Measurements from ENCODE around the gene COPE. TPM values are rescaled to one million over a fixed set of nuclear protein-coding genes. Genes with fewer than 3 reads are reported as not detected.

COPE gene
- total RNA-seq, 1 donor from 2014 or later: 141 TPM

GRCh38 chr19:18850471-18851375 lies 68.5 kb downstream of the COPE start:
- no peaks in the 10 kb centered on the region for H3K27me3 ChIP-seq
- no peak for TF ChIP-seq CTCF (IDR thresholded peaks at IDR 0.05)
- no peaks in the 10 kb centered on the region for H3K9me3 ChIP-seq
- H3K27ac ChIP-seq: peak overlapping the region; percentile 80
- DNase-seq (peak; percentile 58), ATAC-seq (no peak)
- peaks cover 59% of the 10 kb centered on the region for H3K36me3 ChIP-seq
- intact Hi-C loops (cut with DNase I): loop anchor here (10.0 kb wide), 2 partner anchors 256 to 396 kb away; no protein-coding TSS in a partner anchor
- no peak overlapping the region for H3K4me3 ChIP-seq
- H3K4me1 ChIP-seq: peaks cover 50% of the 10 kb centered on the region

- peaks cover 50% of the 10 kb centered on the region for H3K4me1 ChIP-seq
- DNase-seq (no peak), ATAC-seq (no peak)
- no peaks in the 10 kb centered on the region for H3K27me3 ChIP-seq
- no peak overlapping the region for H3K4me3 ChIP-seq
- H3K9me3 ChIP-seq: no peaks in the 10 kb centered on the region
- H3K36me3 ChIP-seq: peaks cover 51% of the 10 kb centered on the region
- peak overlapping the region; percentile 80 for H3K27ac ChIP-seq
- intact Hi-C loops (cut with DNase I): loop anchor here (10.0 kb wide), 2 partner anchors 255 to 395 kb away; no protein-coding TSS in a partner anchor
- TF ChIP-seq CTCF (IDR thresholded peaks at IDR 0.05): no peak
Measured at GRCh38 chr19:18849838-18850400, 69.3 kb downstream of the COPE start.

Other genes starting within 250 kb of the COPE start
- 13.8 TPM for gene CRTC1, start 235.7 kb downstream of the COPE start, total RNA-seq
- gene COMP, start 128.1 kb downstream of the COPE start, total RNA-seq: 9.7 TPM
- gene UPF1, start 87.4 kb downstream of the COPE start, total RNA-seq: 80.8 TPM
- not detected for gene CERS1, start 23.2 kb downstream of the COPE start, total RNA-seq
- gene DDX49, start 328 bp upstream of the COPE start, total RNA-seq: 45.9 TPM
- 29.3 TPM for gene HOMER3, start 21.8 kb upstream of the COPE start, total RNA-seq
- 75.6 TPM for gene SUGP2, start 114.1 kb upstream of the COPE start, total RNA-seq
- gene ARMC6, start 114.2 kb upstream of the COPE start, total RNA-seq: 21.7 TPM
- 12.7 TPM for gene SLC25A42, start 144.6 kb upstream of the COPE start, total RNA-seq
- 31.0 TPM for gene TMEM161A, start 219.1 kb upstream of the COPE start, total RNA-seq

All from upper lobe of right lung (tissue), 1 donor.